ES-I3 (cell line): Measurements from ENCODE around the gene IFI27L1.

Experiments
- H3K36me3 ChIP-seq: 2 replicates; pipeline ENCODE4 v1.6.1; 2013; ENCODE audit warnings: mild to moderate bottlenecking, low read length, control low read depth, moderate library complexity; ENCODE audit not compliant: insufficient read depth
- H3K4me1 ChIP-seq: 2 replicates; pipeline ENCODE4 v1.6.1; 2013; ENCODE audit warnings: mild to moderate bottlenecking, control low read depth, low read length; ENCODE audit not compliant: insufficient read depth
- H3K9ac ChIP-seq: 2 replicates; pipeline ENCODE4 v1.6.1; 2013; ENCODE audit warnings: low read depth, mild to moderate bottlenecking, low read length, moderate library complexity
- H3K9me3 ChIP-seq: 2 replicates; pipeline ENCODE4 v1.6.1; 2013; ENCODE audit warnings: mild to moderate bottlenecking, low read length, moderate library complexity; ENCODE audit not compliant: control insufficient read depth, insufficient read depth

The IFI27L1 gene

DNA sequence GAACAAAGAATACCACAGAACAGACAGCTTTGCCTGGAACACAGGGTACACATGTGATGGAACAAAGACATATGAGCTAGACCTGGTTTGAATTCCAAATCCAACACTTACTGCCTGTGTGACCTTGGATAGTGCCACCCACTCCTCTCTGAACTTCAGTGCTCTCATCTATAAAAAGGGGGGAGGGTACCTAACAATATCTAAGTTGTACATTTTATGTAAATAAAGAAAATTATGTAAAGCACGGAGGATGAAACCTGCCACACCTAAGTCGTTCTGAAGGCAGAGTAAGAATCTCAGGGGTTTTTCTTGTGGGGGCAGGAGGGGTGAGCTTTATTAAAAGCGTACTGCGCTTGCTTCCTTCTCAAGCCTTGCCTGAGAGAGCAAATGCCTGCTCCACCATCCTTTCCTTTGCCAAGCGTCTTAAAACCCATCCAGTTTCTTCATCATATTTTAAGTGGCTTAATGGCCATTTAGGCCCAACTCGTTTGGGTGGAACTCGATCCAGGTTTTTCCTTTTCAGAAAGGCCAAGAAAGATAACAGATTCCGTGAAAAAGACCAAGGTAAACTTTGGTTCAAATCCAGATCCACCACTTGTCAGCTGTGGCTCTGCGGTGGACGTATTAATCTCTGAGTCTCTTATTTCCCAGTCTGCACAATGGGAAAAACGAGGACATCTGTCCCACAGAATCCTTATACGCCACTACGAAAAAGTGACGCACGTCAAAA lies 1.1 kb upstream of the IFI27L1 start:
- Histone ChIP-seq H3K9me3 (peaks cover 8% of the 10 kb centered on the region; the same call in 1 of the 2 replicates), H3K4me1 (peaks cover 12% of the 10 kb centered on the region), H3K36me3 (peaks cover 18% of the 10 kb centered on the region), H3K9ac (peak overlapping the region; percentile 81)

DNA sequence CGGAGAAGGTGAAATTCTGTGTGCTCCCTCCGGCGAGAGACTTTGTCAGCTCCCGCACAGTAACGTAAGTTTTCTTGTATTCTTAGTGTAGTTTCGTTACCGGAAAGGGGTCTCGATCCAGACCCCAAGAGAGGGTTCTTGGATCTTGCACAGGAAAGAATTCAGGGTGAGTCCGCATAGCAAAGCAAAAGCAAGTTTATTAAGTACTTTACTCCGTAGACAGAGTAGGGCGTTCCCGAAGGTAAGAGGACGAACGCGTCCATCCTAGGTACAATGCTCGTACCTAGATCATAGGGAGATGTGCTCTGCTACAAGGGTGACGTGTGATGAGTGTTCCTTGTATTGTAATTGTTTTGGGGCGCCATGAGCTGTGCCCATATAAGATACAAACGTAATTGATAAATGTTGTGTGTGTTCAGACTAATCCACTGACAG lies 293 bp downstream of the IFI27L1 start:
- H3K4me1 ChIP-seq: peaks cover 12% of the 10 kb centered on the region
- no peaks in the 10 kb centered on the region; the same call in 1 of the 2 replicates for H3K9me3 ChIP-seq
- peaks cover 18% of the 10 kb centered on the region for H3K36me3 ChIP-seq
- H3K9ac ChIP-seq: peak overlapping the region; percentile 81

DNA sequence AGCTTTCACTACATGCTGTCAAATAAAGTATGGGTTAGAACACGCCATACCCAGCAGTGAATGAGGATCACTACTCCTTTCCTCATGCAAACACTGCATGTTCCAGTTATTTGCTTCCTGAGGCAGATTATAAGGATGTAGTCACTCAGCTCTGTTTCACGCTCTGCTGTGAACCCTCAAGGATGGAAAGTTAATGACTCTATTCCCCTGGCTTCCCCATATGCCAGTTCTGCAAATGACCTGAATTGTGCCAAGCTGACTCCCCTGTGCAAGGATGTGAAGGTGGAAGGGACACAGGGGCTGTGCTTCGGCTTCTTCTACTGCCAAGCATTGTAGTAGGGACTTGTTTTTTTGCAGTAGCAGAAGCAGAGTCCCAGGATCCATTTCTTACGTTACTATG lies 6.8 kb downstream of the IFI27L1 start:
- no peaks in the 10 kb centered on the region for H3K4me1 ChIP-seq
- no peaks in the 10 kb centered on the region for H3K36me3 ChIP-seq
- no peaks in the 10 kb centered on the region; the same call in 1 of the 2 replicates for H3K9me3 ChIP-seq
- no peak overlapping the region for H3K9ac ChIP-seq

DNA sequence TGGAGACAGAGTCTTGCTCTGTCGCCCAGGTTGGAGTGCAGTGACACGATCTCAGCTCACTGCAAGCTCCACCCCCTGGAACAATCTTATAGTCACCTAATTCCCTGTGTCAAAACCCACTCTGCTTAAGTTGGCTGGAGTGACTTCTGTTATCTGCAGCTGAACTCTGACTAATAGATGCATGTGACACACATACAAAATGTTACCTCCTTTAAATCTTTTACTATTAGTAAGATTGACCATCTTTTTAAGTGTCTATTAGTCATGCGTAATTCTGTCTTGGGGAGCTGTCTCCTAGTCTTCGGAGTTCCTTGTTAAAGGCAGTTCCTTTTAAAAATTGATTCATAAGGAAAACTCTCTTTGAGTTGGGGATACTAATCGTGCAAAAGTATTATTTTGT lies 7.4 kb downstream of the IFI27L1 start:
- H3K9me3 ChIP-seq: no peaks in the 10 kb centered on the region; the same call in 1 of the 2 replicates
- no peak overlapping the region for H3K9ac ChIP-seq
- no peaks in the 10 kb centered on the region for H3K4me1 ChIP-seq
- no peaks in the 10 kb centered on the region for H3K36me3 ChIP-seq

DNA sequence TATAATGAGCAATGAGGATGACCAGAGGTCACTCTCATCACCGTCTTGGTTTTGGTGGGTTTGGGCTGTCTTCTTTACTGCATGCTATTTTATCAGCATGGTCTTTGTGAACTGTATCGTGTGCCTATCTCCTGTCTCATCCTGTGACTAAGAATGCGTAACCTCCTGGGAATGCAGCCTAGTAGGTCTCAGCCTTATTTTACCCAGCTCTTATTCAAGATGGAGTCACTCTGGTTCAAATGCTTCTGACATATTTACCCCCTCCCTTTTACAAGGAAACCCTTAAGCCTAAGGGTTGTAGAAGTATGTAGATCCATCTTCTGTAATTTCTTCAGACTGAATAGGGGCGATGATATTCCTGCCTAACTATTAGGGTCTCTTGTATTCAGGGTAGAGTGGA lies 8.4 kb downstream of the IFI27L1 start:
- Histone ChIP-seq H3K9me3 (no peaks in the 10 kb centered on the region; the same call in 1 of the 2 replicates), H3K36me3 (no peaks in the 10 kb centered on the region), H3K4me1 (no peaks in the 10 kb centered on the region), H3K9ac (no peak overlapping the region)

DNA sequence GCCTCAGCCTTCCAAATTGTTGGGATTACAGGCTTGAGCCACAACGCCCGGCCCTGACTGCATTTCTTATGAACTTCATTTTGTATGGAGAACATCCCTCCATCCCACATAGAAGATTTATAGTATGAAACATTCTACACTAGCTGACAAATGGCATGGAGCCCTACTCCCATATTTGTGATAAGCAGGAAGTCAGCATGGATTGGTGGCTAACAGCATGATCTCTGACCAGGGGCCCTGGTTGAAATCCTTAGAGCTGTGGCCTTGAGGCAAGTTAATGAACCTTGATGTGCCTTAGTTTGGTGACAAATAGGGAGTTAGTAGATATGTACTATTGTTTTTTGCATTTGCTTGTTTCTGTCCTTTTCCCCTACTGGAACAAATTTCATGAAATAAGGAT lies 12.3 kb downstream of the IFI27L1 start:
- H3K9me3 ChIP-seq: no peaks in the 10 kb centered on the region
- H3K4me1 ChIP-seq: no peaks in the 10 kb centered on the region
- H3K9ac ChIP-seq: no peak overlapping the region
- H3K36me3 ChIP-seq: no peaks in the 10 kb centered on the region

DNA sequence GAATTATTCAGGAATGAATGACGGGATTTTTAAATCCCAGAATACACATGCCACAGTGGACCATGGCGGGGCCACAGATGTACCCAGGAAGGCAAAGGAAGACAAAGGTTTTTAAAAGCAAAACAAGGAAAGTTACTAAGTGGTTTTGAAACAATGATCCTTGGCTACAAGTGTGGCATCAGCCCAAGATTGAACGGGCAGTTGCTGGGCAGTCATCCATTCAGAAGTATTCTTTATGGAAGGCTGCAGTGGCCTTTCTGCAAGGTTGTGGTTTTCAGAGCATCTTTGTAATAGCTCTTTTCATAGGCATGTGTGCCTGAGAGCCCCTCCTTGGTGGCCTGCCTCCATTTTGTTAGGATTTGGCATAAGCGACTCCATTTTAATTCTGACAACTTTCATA lies 16.0 kb downstream of the IFI27L1 start:
- Histone ChIP-seq H3K9me3 (no peaks in the 10 kb centered on the region), H3K4me1 (no peaks in the 10 kb centered on the region), H3K36me3 (no peaks in the 10 kb centered on the region), H3K9ac (no peak overlapping the region)

DNA sequence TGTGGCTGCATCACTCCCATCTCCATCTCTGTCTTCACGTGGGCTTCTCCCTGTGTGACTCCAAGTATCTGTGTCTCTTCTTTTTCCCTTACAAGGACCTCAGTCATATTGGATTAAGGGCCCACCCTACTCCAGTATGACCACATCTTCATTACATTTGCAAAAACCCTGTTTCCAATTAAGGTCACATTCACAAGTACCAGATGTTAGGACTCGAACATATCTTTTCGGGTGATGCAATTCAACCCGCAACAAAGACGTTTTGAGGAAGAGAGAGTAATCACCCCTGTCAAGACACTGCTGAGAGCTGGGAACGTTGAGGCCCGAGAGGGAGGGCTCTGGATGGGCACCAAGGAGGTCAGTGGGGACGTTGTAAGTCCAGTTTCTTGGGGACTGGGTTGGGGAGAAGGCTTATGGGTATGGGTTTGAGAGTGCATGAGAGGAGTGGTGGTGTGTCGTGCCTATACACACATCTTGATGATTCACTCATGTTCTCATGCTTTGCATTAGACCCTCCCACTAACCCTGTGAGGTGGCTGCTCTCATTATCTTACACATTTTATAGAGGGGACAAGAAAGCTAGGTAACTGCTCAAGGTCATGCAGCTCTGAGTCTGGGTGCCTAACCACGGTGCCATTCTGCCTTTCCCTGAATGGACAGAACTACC lies 17.3 kb downstream of the IFI27L1 start:
- Histone ChIP-seq H3K9me3 (no peaks in the 10 kb centered on the region), H3K9ac (no peak overlapping the region), H3K36me3 (no peaks in the 10 kb centered on the region), H3K4me1 (no peaks in the 10 kb centered on the region)

DNA sequence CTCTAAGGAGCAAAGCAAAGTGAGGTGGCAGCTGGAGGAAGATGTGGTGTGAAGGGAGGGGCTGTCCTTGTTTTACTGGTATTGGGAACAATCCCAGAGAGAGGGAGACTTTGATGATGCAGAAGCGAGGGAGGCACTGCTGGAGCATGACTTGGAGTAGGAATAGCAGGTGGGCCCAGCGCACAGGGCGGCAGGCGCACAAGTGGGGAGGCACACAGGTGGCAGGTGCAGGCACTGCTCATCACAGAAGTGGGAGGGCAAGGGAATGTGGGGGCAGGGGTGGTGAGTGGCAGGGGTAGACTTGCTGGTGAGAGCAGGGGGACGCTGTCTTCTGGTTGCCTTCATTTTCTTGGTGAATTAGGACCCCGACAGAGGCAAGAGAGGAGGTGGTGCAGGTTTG lies 17.9 kb downstream of the IFI27L1 start:
- no peaks in the 10 kb centered on the region for H3K4me1 ChIP-seq
- H3K36me3 ChIP-seq: 0 out of 2 replicates have a peak, but pooled peaks cover 3% of the 10 kb centered on the region
- H3K9ac ChIP-seq: no peak overlapping the region
- no peaks in the 10 kb centered on the region for H3K9me3 ChIP-seq

DNA sequence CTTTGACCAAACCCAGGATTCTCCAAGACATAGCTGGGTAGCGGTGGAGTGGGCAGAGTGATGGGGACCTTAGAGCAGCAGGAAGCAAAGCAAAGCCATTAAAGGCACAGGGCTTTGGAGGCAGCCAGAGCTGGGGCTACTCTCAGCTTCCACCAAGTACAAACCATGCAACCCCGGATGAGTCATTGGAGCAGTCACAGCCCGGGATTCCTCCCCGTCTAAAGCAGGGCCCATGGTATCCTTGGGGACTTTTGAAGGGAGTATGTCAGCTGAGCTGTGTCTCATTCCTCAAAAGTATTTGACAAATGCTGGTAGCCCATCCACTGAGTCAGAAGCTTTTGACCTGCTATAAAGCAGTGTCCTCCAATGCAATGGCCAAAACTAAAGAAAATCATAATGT lies 19.7 kb downstream of the IFI27L1 start:
- 0 out of 2 replicates have a peak, but pooled peaks cover 3% of the 10 kb centered on the region for H3K36me3 ChIP-seq
- no peak overlapping the region for H3K9ac ChIP-seq
- H3K4me1 ChIP-seq: no peaks in the 10 kb centered on the region
- H3K9me3 ChIP-seq: no peaks in the 10 kb centered on the region

DNA sequence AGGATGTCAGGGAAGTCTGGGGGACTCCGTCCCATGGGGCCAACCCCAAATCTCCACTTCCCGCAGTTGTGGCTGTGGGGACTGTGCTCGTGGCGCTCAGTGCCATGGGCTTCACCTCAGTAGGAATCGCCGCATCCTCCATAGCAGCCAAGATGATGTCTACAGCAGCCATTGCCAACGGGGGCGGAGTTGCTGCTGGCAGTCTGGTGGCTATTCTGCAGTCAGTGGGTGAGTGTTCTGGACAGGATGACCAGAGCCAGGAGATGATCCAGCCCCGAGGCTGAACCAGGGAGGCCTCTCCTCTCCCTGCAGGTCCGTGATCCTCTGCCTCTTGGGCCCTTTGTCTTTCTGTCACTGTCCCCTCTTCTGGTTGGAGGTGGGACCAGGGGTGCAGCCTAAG lies 20.6 kb downstream of the IFI27L1 start:
- no peaks in the 10 kb centered on the region for H3K4me1 ChIP-seq
- no peaks in the 10 kb centered on the region for H3K9me3 ChIP-seq
- no peak overlapping the region for H3K9ac ChIP-seq
- 0 out of 2 replicates have a peak, but pooled peaks cover 3% of the 10 kb centered on the region for H3K36me3 ChIP-seq

DNA sequence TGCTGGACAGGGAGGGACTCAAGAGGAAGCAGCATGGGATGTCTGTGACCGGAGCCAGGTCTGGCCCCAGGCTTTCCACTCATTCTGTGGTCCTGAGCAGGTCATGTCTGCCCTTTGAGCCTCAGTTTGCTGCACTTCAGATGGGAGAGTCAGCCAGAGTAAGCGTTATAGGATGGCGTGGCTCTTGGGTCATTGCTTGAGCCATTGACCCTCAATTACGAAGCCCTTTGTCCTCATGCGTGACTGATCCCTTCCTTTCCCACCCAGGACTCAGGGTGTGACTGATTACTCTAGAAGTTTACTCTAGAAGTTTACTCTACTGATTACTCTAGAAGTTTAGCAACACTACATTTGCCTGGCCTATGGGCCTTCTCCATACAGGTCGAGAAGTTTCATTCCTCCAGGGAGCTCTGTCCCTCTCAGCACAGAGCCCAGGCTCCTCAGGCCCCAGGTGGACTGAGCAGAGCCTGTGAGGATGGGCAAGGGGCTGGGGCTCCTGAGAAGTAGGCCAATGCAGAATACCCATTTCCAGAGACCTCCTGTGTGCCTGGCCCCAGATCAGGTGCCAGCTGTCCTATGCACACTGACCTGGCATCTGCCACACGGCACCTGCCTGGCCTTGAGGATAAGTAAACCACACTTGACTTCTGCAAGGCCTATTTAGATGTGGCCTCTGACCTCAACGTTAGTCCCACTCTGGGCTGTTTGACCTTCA lies 21.8 kb downstream of the IFI27L1 start:
- no peaks in the 10 kb centered on the region for H3K9me3 ChIP-seq
- no peaks in the 10 kb centered on the region for H3K4me1 ChIP-seq
- H3K9ac ChIP-seq: no peak overlapping the region
- 0 out of 2 replicates have a peak, but pooled peaks cover 3% of the 10 kb centered on the region for H3K36me3 ChIP-seq

DNA sequence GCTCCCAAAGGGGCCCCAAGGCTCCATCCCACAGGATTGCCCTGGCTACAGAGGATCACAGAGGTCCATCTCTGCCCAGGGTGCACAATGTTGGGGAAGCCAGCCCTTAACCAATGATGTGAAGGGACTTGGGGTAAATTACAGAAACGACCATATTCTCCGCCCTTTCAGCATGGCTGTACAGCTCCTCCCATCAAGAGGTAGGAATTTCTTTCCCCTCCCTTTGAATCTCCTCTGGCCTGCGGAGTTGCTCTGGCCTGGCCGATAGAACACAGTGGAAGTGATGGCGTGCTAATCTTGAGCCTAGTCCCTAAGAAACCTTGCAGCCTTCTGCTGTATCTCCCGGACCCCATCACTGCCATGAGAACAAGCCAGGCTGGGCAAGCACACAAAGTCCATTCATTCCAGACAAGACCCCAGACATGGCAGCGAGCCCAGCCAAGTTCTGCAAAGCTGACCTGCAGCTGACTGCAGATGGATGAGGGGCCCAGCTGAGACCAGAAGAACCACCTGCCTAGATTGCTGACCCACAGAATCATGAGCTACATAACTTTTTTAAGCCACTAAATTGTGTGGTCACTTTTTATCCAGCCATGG lies 22.5 kb downstream of the IFI27L1 start:
- no peak overlapping the region for H3K9ac ChIP-seq
- H3K9me3 ChIP-seq: no peaks in the 10 kb centered on the region
- no peaks in the 10 kb centered on the region for H3K4me1 ChIP-seq
- H3K36me3 ChIP-seq: 0 out of 2 replicates have a peak, but pooled peaks cover 3% of the 10 kb centered on the region

DNA sequence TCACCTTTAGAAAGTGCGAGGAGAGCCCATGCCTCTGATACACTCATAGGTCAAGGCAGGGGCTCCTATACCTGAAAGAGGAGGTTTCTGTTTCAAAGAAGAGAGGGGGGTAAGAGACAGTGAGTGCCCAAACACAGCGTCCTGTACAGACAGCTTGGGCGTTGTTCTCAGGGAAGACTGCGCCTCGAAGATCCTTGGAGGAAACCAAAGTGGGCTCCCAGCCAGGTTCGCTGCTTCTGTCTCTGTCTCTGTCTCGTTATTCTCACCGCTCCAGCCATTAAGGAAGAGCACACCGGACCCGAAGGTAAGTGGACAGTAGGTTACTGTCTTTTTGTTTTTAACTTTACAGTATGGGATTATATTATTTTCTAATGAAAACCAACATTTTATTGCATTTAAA lies 23.6 kb downstream of the IFI27L1 start:
- H3K36me3 ChIP-seq: 0 out of 2 replicates have a peak, but pooled peaks cover 3% of the 10 kb centered on the region
- no peak overlapping the region for H3K9ac ChIP-seq
- H3K4me1 ChIP-seq: peaks cover 5% of the 10 kb centered on the region; the same call in 1 of the 2 replicates
- no peaks in the 10 kb centered on the region for H3K9me3 ChIP-seq
